Measurements from ENCODE around the gene MYO9A.

DNA sequence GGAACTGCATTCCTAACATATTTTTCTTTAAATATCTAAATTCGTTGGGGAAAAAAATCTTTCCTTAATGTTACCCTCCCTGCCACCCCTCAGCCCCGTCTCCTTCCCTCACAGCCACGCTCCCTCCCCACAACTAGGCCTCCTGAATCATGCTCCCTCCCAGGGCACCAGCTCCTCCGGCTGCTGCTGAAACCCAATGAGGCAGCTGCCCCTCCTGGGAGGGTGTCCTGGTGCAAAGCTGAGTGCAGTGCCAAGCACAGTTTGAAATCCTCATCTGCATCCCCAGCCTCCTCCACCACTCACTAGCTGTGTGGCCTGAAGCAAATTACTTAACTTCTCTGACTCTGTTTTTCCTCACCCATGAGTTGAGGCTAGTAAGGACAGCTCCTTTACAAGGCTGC lies 310.3 kb downstream of the MYO9A start:
- TF ChIP-seq, protein P1, sequence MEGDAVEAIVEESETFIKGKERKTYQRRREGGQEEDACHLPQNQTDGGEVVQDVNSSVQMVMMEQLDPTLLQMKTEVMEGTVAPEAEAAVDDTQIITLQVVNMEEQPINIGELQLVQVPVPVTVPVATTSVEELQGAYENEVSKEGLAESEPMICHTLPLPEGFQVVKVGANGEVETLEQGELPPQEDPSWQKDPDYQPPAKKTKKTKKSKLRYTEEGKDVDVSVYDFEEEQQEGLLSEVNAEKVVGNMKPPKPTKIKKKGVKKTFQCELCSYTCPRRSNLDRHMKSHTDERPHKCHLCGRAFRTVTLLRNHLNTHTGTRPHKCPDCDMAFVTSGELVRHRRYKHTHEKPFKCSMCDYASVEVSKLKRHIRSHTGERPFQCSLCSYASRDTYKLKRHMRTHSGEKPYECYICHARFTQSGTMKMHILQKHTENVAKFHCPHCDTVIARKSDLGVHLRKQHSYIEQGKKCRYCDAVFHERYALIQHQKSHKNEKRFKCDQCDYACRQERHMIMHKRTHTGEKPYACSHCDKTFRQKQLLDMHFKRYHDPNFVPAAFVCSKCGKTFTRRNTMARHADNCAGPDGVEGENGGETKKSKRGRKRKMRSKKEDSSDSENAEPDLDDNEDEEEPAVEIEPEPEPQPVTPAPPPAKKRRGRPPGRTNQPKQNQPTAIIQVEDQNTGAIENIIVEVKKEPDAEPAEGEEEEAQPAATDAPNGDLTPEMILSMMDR (IDR thresholded peaks at IDR 0.05), result no peak
- TF ChIP-seq EZH2 (IDR thresholded peaks at IDR 0.05), result no peak

Measured in neural progenitor cell (in vitro differentiated cells).